Measurements from ENCODE around the gene RACK1.
"Not testable (repeated sequence)": the region's sequence is repeated elsewhere in the genome, so short reads cannot be mapped to it uniquely, and the experiment has no call there.

Gene RACK1

GRCh38 chr5:181243564-181244343, at the start of gene RACK1:
Gene RACK1 (minus strand): TSS chr5:181243906. CDS start chr5:181243800, 106 bp downstream.
- peak; percentile 70 for FAIRE-seq

- FAIRE-seq, result not testable (repeated sequence)
Measured at GRCh38 chr5:181287331-181287730, 43.6 kb upstream of the RACK1 start.

GRCh38 chr5:181285962-181286705, 42.4 kb upstream of the RACK1 start:
- not testable (repeated sequence) for FAIRE-seq

GRCh38 chr5:181283841-181284755, 40.4 kb upstream of the RACK1 start:
- not testable (repeated sequence) for FAIRE-seq

GRCh38 chr5:181283347-181283746, 39.6 kb upstream of the RACK1 start:
- FAIRE-seq, result no peak

GRCh38 chr5:181282874-181283273, 39.2 kb upstream of the RACK1 start:
- FAIRE-seq, result no peak

- FAIRE-seq, result not testable (repeated sequence)
Measured at GRCh38 chr5:181282415-181282814, 38.7 kb upstream of the RACK1 start.

GRCh38 chr5:181281984-181282316, 38.2 kb upstream of the RACK1 start:
- FAIRE-seq, result no peak

- FAIRE-seq, result no peak
Measured at GRCh38 chr5:181281077-181281983, 37.6 kb upstream of the RACK1 start.

GRCh38 chr5:181280251-181280762, 36.6 kb upstream of the RACK1 start:
- FAIRE-seq, result no peak

- FAIRE-seq, result not testable (repeated sequence)
Measured at GRCh38 chr5:181273433-181273744, 29.7 kb upstream of the RACK1 start.

GRCh38 chr5:181271081-181271480, 27.4 kb upstream of the RACK1 start:
- no peak for FAIRE-seq

GRCh38 chr5:181267907-181268306, 24.2 kb upstream of the RACK1 start:
- not testable (repeated sequence) for FAIRE-seq

- FAIRE-seq, result not testable (repeated sequence)
Measured at GRCh38 chr5:181267291-181267904, 23.7 kb upstream of the RACK1 start.

GRCh38 chr5:181265092-181265671, 21.5 kb upstream of the RACK1 start:
- no peak for FAIRE-seq

- no peak for FAIRE-seq
Measured at GRCh38 chr5:181263633-181264032, 19.9 kb upstream of the RACK1 start.

- FAIRE-seq, result no peak
Measured at GRCh38 chr5:181261320-181262049, 17.8 kb upstream of the RACK1 start.

GRCh38 chr5:181260720-181261319, 17.1 kb upstream of the RACK1 start, which contains the start of gene TRIM52:
Gene TRIM52 (minus strand): TSS chr5:181261143. CDS start chr5:181260813, 330 bp downstream.
- no peak for FAIRE-seq

GRCh38 chr5:181259974-181260719, 16.4 kb upstream of the RACK1 start:
- no peak for FAIRE-seq
